Mucosa of stomach (tissue), 1 donor: ENCODE results near the gene BCL11A.

Experiments
- H3K27me3 ChIP-seq: one replicate; pipeline ENCODE4 v1.7.0; 2013; ENCODE audit warnings: mild to moderate bottlenecking, low read length; ENCODE audit not compliant: control insufficient read depth, insufficient read depth
- H3K36me3 ChIP-seq: one replicate; pipeline ENCODE4 v1.7.0; 2013; ENCODE audit warnings: low read length; ENCODE audit not compliant: control insufficient read depth, insufficient read depth
- H3K4me1 ChIP-seq: one replicate; pipeline ENCODE4 v1.7.0; 2013; ENCODE audit warnings: mild to moderate bottlenecking, low read length; ENCODE audit not compliant: control insufficient read depth, insufficient read depth
- H3K4me3 ChIP-seq: one replicate; pipeline ENCODE4 v1.7.0; 2013; ENCODE audit warnings: low read length
- H3K9ac ChIP-seq: one replicate; pipeline ENCODE4 v1.7.0; 2013; ENCODE audit warnings: mild to moderate bottlenecking, low read length, moderate library complexity
- H3K9me3 ChIP-seq: one replicate; pipeline ENCODE4 v1.7.0; 2013; ENCODE audit warnings: mild to moderate bottlenecking, low read length, moderate library complexity; ENCODE audit not compliant: control insufficient read depth
- donor health status: Pancreatic carcinoma.

Gene BCL11A

DNA sequence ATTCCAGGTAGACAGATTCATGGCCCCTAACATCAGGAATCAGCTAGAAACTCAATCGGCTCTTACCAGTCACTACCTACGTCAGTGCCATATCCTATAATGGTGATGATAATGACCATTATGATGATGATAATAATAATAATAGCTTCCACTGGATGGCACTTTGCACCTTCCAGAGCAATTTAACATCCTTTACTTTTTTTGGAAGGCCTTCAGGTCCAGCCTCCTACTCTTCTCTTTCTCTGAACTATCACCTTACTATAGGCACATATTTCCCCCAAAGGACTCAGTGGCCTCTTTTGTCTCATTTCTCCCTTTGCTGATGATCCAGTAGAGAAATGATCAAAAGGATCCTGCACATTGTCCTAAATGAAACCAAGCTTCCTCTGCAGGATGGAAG lies 56.0 kb downstream of the BCL11A start:
- Histone ChIP-seq H3K36me3 (no peaks in the 10 kb centered on the region), H3K27me3 (no peaks in the 10 kb centered on the region), H3K4me1 (peaks cover 17% of the 10 kb centered on the region), H3K9me3 (no peaks in the 10 kb centered on the region), H3K9ac (no peak overlapping the region), H3K4me3 (no peak overlapping the region)

DNA sequence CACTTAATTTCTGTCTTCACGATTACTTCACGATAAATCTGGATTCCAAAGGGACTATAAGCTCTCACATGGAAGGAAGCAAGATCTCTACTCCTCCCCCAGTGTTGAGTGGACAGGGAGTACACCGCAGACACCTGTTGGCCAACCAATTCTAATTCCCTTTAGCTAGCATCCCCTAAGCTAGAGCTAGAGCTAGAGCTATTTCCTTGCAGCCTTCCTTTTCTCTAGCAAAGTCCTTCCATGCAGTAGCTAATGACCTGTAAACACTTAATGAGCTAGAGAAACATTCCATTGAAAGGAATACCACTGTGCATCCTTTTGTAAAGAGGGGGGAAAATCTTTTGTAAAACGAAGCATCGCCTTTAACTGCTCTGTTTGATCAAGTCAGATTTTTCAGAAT lies 56.5 kb downstream of the BCL11A start:
- Histone ChIP-seq H3K4me1 (peaks cover 17% of the 10 kb centered on the region), H3K9ac (no peak overlapping the region), H3K27me3 (no peaks in the 10 kb centered on the region), H3K4me3 (no peak overlapping the region), H3K9me3 (no peaks in the 10 kb centered on the region), H3K36me3 (no peaks in the 10 kb centered on the region)

DNA sequence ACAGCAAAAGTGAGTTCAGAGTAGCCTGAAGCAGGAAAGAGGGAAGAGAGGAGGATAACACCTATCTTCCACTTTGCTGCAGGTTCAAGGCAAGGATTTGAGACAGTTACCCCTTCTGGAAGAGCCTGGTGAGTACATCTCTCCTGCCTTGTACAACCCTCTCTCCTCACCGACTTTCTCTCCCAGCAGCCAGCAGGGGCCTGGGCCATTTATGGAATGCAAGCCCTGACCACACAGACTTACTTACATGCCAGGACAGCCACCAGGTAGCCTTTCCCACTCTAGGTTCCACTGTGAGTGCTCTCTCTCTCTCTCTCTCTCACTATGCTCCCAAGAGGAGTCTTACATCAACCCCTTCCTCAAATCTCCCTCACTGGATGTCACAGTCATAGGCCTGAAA lies 57.0 kb downstream of the BCL11A start:
- H3K36me3 ChIP-seq, result no peaks in the 10 kb centered on the region
- no peaks in the 10 kb centered on the region for H3K9me3 ChIP-seq
- no peaks in the 10 kb centered on the region for H3K27me3 ChIP-seq
- no peak overlapping the region for H3K4me3 ChIP-seq
- H3K4me1 ChIP-seq, result peaks cover 17% of the 10 kb centered on the region
- no peak overlapping the region for H3K9ac ChIP-seq

DNA sequence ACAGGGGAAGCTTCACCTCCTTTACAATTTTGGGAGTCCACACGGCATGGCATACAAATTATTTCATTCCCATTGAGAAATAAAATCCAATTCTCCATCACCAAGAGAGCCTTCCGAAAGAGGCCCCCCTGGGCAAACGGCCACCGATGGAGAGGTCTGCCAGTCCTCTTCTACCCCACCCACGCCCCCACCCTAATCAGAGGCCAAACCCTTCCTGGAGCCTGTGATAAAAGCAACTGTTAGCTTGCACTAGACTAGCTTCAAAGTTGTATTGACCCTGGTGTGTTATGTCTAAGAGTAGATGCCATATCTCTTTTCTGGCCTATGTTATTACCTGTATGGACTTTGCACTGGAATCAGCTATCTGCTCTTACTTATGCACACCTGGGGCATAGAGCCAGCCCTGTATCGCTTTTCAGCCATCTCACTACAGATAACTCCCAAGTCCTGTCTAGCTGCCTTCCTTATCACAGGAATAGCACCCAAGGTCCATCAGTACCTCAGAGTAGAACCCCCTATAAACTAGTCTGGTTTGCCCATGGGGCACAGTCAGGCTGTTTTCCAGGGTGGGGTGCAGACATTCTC lies 58.3 kb downstream of the BCL11A start:
- Histone ChIP-seq H3K9ac (no peak overlapping the region), H3K36me3 (no peaks in the 10 kb centered on the region), H3K4me1 (peaks cover 17% of the 10 kb centered on the region), H3K27me3 (no peaks in the 10 kb centered on the region), H3K9me3 (no peaks in the 10 kb centered on the region), H3K4me3 (no peak overlapping the region)

DNA sequence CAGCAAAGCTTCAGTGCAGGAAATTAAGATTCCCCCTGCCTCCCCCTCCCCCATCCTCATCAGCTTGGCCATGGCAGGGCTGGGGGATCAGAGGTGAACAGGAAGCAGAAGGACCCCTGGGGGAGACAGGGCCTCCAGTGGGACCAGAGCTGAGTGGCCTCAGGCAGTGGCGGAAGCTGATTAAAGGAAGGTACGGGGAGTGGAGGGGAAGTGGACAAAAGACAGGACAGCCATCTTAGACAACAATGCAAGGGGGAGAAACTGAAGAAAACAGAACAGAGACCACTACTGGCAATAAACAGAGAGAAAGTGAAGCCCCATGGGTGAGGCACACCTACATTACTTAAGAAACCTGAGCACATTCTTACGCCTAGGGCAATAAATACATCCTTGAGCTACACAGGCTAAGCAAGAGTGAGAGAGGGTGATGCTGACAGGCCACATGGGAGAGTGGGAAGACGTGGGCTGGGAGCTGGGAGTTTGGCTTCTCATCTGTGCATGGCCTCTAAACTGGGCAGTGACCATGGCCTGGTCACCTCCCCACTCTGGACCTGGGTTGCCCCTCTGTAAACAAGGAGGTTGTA lies 59.6 kb downstream of the BCL11A start:
- H3K9ac ChIP-seq, result no peak overlapping the region

DNA sequence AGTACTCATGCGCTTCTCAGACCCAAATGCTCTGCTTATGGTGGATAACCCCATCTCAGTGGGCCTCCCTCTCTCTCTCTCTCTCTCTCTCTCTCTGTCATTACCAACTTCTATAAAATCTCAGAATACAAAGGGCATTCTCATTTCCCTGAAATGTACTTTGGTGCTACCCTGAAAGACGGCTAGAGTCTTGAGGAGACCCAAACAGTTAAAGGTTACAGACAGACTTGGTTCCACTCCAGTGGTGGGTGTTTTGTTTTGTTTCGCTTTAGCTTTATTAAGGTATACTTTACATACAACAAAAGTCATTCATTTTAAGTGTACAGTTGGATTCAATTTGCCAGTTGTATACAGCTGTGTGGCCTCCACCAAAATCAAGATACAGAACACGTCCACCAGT lies 60.9 kb downstream of the BCL11A start:
- Histone ChIP-seq H3K4me1 (peaks cover 17% of the 10 kb centered on the region), H3K27me3 (no peaks in the 10 kb centered on the region), H3K36me3 (no peaks in the 10 kb centered on the region), H3K9me3 (no peaks in the 10 kb centered on the region), H3K4me3 (no peak overlapping the region), H3K9ac (no peak overlapping the region)

More for the DNA sequence above, 59.6 kb downstream of the BCL11A start:
- Histone ChIP-seq H3K27me3 (no peaks in the 10 kb centered on the region), H3K4me1 (peaks cover 17% of the 10 kb centered on the region), H3K4me3 (no peak overlapping the region), H3K36me3 (no peaks in the 10 kb centered on the region), H3K9me3 (no peaks in the 10 kb centered on the region)

DNA sequence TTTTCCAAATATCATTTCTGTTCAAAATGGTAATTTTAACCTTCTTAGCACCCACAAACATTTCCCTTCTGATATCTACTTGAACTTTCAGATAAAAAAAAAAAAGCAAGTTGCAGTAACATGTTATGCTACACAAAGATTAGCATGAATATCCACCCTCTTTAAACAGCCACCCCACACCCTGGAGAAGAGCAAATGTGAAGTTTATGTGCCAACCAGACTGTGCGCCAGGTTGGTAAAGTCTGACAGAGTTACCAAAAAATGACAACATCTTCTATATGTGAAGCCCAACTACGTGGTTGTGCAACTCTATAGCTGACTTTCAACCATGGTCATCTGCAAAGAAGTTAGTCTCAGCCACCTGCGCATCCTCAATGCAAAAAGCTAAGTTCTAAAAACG lies 62.6 kb downstream of the BCL11A start:
- Histone ChIP-seq H3K27me3 (no peaks in the 10 kb centered on the region), H3K36me3 (no peaks in the 10 kb centered on the region), H3K9ac (no peak overlapping the region), H3K9me3 (no peaks in the 10 kb centered on the region), H3K4me1 (peaks cover 17% of the 10 kb centered on the region), H3K4me3 (no peak overlapping the region)

DNA sequence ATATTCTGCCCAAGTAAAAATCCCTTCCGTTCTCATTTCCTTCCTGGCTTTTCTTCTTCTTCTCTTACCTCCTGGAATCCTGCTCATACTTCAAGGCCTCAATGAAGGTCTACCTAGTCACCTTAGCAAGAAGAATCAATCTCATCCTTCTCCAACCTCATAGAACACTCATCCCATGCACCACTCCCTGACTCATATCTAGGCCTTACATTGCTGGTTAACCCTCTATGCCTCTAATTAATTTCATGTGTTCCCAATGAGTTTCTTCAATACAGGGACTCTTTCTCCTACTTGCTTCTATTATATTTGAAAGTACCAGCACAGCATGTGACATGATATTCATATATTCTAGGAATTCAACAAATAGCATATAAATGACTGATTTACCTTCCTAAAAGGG lies 63.0 kb downstream of the BCL11A start:
- Histone ChIP-seq H3K27me3 (no peaks in the 10 kb centered on the region), H3K4me1 (peaks cover 14% of the 10 kb centered on the region), H3K4me3 (no peak overlapping the region), H3K9me3 (no peaks in the 10 kb centered on the region), H3K36me3 (no peaks in the 10 kb centered on the region), H3K9ac (no peak overlapping the region)

DNA sequence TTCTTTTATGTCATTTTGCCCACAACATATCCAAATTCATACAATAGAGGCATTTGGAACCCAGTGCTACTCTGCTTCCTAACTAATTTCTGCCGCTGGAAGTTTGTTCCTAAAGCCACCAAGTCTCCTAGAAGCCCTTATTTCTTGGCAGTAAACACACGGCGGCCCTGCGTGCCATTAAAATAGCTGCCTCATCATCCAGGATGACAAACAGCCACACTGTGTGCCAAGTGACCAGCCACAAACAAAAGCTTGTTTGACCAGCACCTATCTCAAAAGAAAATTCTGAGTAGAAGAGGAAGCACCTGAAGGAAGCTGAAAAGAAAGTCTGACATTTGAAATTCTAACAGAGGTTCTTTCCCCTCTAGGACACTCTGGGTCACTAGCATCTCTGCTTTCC lies 64.2 kb downstream of the BCL11A start:
- Histone ChIP-seq H3K9me3 (no peaks in the 10 kb centered on the region), H3K27me3 (no peaks in the 10 kb centered on the region), H3K9ac (no peak overlapping the region), H3K4me1 (peaks cover 6% of the 10 kb centered on the region), H3K4me3 (no peak overlapping the region), H3K36me3 (no peaks in the 10 kb centered on the region)

DNA sequence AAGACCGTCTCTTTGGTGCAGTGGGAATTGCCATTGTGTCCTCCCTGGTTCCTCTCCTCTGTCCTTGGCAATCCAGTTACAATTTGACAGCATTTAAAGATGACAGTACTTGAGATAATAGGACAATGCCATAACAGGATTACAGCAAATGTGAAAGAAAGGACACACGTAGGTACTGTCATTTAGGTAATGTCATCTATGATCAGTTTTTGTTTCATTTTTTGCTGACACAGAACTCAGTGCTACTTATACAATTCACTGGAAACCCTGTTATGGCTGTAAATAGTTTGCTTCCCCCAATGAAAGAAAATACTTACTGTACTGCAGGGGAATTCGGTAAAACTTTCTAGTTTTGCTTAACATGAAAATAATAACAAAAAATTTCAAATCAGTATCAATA lies 65.2 kb downstream of the BCL11A start:
- H3K4me1 ChIP-seq, result no peaks in the 10 kb centered on the region
- H3K9ac ChIP-seq, result no peak overlapping the region

DNA sequence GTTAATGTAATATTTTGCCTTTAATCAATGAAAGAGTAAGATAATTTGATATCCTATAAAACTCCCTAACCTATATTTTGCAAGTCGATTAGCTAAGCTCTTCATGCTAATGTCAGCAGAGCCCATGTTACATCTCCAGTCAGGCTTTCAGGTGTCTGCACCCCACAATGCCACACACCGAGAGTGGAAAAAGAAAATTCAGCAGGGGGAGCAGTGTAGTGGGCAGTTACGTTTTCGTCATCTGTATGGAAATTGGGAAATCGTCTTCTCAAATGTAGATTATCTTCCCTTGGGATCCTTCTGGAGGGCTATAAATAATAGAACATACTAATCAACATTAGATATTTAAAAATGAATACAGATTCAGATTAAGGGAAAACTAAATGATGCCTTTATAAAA lies 66.3 kb downstream of the BCL11A start:
- peaks cover 6% of the 10 kb centered on the region for H3K4me1 ChIP-seq
- no peaks in the 10 kb centered on the region for H3K36me3 ChIP-seq

More for the DNA sequence above, 65.2 kb downstream of the BCL11A start:
- Histone ChIP-seq H3K27me3 (no peaks in the 10 kb centered on the region), H3K4me3 (no peak overlapping the region), H3K9me3 (no peaks in the 10 kb centered on the region), H3K36me3 (no peaks in the 10 kb centered on the region)

DNA sequence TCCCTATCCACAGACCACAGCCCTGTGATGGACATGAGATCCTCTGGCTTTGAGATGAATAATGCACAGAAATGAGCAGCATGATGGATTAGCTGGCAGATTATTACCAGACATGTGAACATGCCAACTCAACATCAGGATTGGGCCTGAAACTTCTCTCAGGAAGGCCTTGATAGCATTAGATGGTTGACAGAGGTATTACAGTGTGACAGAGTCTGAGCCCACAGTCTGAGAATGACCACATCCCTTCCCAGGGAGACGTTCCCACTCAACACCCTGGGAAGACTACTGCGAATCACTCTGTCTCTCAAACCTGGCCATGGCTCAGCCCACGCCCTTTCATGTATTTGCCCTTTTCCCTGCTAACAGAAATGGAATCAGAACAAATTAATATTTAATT lies 66.9 kb downstream of the BCL11A start:
- H3K9me3 ChIP-seq, result no peaks in the 10 kb centered on the region
- H3K4me3 ChIP-seq, result no peak overlapping the region
- H3K9ac ChIP-seq, result no peak overlapping the region
- no peaks in the 10 kb centered on the region for H3K27me3 ChIP-seq
- peaks cover 12% of the 10 kb centered on the region for H3K4me1 ChIP-seq
- no peaks in the 10 kb centered on the region for H3K36me3 ChIP-seq

More for the DNA sequence above, 66.3 kb downstream of the BCL11A start:
- H3K27me3 ChIP-seq, result no peaks in the 10 kb centered on the region
- H3K9ac ChIP-seq, result no peak overlapping the region
- no peaks in the 10 kb centered on the region for H3K9me3 ChIP-seq
- H3K4me3 ChIP-seq, result no peak overlapping the region

DNA sequence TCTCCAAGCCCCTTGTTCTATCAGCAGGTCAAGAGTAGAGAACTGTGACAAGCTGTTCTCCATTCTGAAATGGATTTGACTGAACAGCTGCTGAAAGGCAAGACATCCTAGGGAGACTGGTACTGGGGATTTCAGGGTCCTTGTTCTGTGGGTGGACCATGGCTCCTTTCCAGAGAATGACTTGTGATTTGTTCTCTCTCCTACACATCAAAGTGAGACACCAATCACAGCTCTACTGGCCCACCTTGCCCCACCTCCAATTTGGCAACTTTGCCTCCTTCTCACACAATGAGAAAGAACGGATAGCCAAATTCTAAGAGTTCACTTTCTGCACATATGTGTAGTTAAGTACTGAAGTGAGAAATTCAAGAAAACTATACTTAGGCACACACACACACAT lies 67.4 kb downstream of the BCL11A start:
- Histone ChIP-seq H3K4me1 (peaks cover 17% of the 10 kb centered on the region), H3K27me3 (no peaks in the 10 kb centered on the region), H3K36me3 (no peaks in the 10 kb centered on the region), H3K9ac (no peak overlapping the region), H3K9me3 (no peaks in the 10 kb centered on the region), H3K4me3 (no peak overlapping the region)
